GM23338 (cell line): Measurements from ENCODE around the gene ZNF646. TPM values are rescaled to one million over a fixed set of nuclear protein-coding genes. Genes with fewer than 3 reads are reported as not detected.
A peak's percentile ranks its signal among the peaks of the same experiment; 100 is the strongest.

ENCODE experiments used
- ATAC-seq: fragments of 200-7000 bp; cut with Tn5 transposase; 3 replicates; pipeline ENCODE4 v1.9.1; 2020
- DNase-seq: peaks from one replicate; pipeline ENCODE4 v3.0.0-alpha.2; 2015; ENCODE audit warnings: low spot score
- H2AFZ ChIP-seq: fragments of 200-600 bp; sonication (generic); 2 replicates; pipeline ENCODE4 v1.8.0; 2016; ENCODE audit warnings: antibody characterized with exemption, mild to moderate bottlenecking, moderate library complexity
- H3F3A ChIP-seq: fragments of 200-600 bp; sonication (generic); replicated peaks from 2 replicates; pipeline ENCODE4 v1.8.0; 2017; ENCODE audit warnings: antibody characterized with exemption, mixed run types, low read depth
- H3K27ac ChIP-seq: fragments of 200-600 bp; sonication (generic); 2 replicates; pipeline ENCODE4 v1.6.1; 2016; ENCODE audit warnings: low read depth
- H3K27me3 ChIP-seq: fragments of 200-600 bp; sonication (generic); 2 replicates; pipeline ENCODE4 v1.8.0; 2016; ENCODE audit warnings: mild to moderate bottlenecking, mixed run types, moderate library complexity; ENCODE audit not compliant: insufficient read depth
- H3K36me3 ChIP-seq: fragments of 200-600 bp; sonication (generic); 2 replicates; pipeline ENCODE4 v1.8.0; 2016; ENCODE audit warnings: mild to moderate bottlenecking; ENCODE audit not compliant: insufficient read depth
- H3K4me1 ChIP-seq: fragments of 200-600 bp; sonication (generic); 2 replicates; pipeline ENCODE4 v1.8.0; 2016; ENCODE audit warnings: mild to moderate bottlenecking, moderate library complexity; ENCODE audit not compliant: insufficient read depth
- H3K4me2 ChIP-seq: fragments of 200-600 bp; sonication (generic); 2 replicates; pipeline ENCODE4 v1.7.1; 2017; ENCODE audit warnings: mixed run types
- H3K4me3 ChIP-seq: fragments of 200-600 bp; sonication (generic); 2 replicates; pipeline ENCODE4 v1.6.1; 2016; ENCODE audit warnings: mixed run types
- H3K79me2 ChIP-seq: fragments of 200-600 bp; sonication (generic); replicated peaks from 2 replicates; pipeline ENCODE4 v1.8.0; 2017; ENCODE audit warnings: mild to moderate bottlenecking; ENCODE audit not compliant: insufficient read depth
- H3K9me2 ChIP-seq: fragments of 200-600 bp; sonication (generic); 2 replicates; pipeline ENCODE4 v1.8.0; 2017; ENCODE audit not compliant: insufficient read depth
- H4K20me1 ChIP-seq: fragments of 200-600 bp; sonication (generic); replicated peaks from 2 replicates; pipeline ENCODE4 v1.8.0; 2017; ENCODE audit warnings: mild to moderate bottlenecking; ENCODE audit not compliant: insufficient read depth
- H3K27ac Mint-ChIP-seq: 2 replicates; pipeline ENCODE4 v1.8.0; 2020; ENCODE audit warnings: inconsistent platforms, mild to moderate bottlenecking, moderate library complexity, mixed read lengths
- H3K27me3 Mint-ChIP-seq: 3 replicates; pipeline ENCODE4 v1.8.0; 2022; ENCODE audit warnings: low read depth, mild to moderate bottlenecking, moderate library complexity, mixed read lengths, inconsistent platforms; ENCODE audit not compliant: insufficient read depth, poor library complexity
- H3K36me3 Mint-ChIP-seq: 3 replicates; pipeline ENCODE4 v1.8.0; 2021; ENCODE audit warnings: low read depth, mild to moderate bottlenecking, inconsistent platforms, moderate library complexity, mixed read lengths
- H3K4me1 Mint-ChIP-seq: 3 replicates; pipeline ENCODE4 v1.8.0; 2020; ENCODE audit warnings: mild to moderate bottlenecking, inconsistent platforms, mixed read lengths
- H3K4me3 Mint-ChIP-seq: 3 replicates; pipeline ENCODE4 v1.8.0; 2021; ENCODE audit warnings: moderate library complexity, mild to moderate bottlenecking, inconsistent platforms, mixed read lengths
- H3K9me3 Mint-ChIP-seq: 3 replicates; pipeline ENCODE4 v1.8.0; 2020; ENCODE audit warnings: moderate library complexity, mild to moderate bottlenecking, inconsistent platforms, mixed read lengths
- CREB1 ChIP-seq: fragments of 250-450 bp; sonication (Bioruptor Pico); IDR thresholded peaks from 2 replicates; pipeline ENCODE4 v1.5.0; 2020; ENCODE audit warnings: low read depth, mild to moderate bottlenecking, moderate library complexity
- CTCF ChIP-seq, 2 experiments: fragments of 200-600 bp in 1 of 2; sonication (generic) in 1 of 2; conservative IDR thresholded peaks; 2 replicates each; pipeline versions ENCODE4 v1.5.1 to v1.6.1; 2016 to 2017; ENCODE audit warnings: antibody characterized with exemption in 2 of 2, low read depth in 2 of 2, mild to moderate bottlenecking in 2 of 2, moderate library complexity in 1 of 2
- POLR2AphosphoS5 ChIP-seq: IDR thresholded peaks from 2 replicates; pipeline ENCODE4 v1.6.1; 2016; ENCODE audit warnings: antibody characterized with exemption, low read depth
- STAT1 ChIP-seq: IDR thresholded peaks from one replicate; pipeline ENCODE4 v1.6.1; 2016; ENCODE audit warnings: antibody characterized with exemption; ENCODE audit not compliant: unreplicated experiment
- ZNF331 ChIP-seq: fragments of 250-450 bp; sonication (Bioruptor Pico); IDR thresholded peaks from 2 replicates; pipeline ENCODE4 v1.5.0; 2020; ENCODE audit warnings: low read depth, mild to moderate bottlenecking, moderate library complexity
- polyA plus RNA-seq: library from polyadenylated mRNA; unstranded; fragments of >200 nt; fragmentation: Nextera tagmentation; extraction: Ambion mirVana; gene quantifications from 2 replicates; pipeline ENCODE4 v1.2.1, GENCODE V29; 2016
- total RNA-seq: library from RNA; depleted of rRNA; stranded (reverse); fragments of >200 nt; shearing (Covaris generic); gene quantifications from 2 replicates; pipeline ENCODE4 v1.2.3, GENCODE V29; 2014
- TF ChIP-seq, protein P1 (sequence below): IDR thresholded peaks from 2 replicates; pipeline ENCODE4 v1.6.1; 2016; ENCODE audit warnings: antibody characterized with exemption

The ZNF646 gene
- total and polyA plus RNA-seq, 2 experiments from 2014 or later = 6.3 to 29.3 TPM

DNA sequence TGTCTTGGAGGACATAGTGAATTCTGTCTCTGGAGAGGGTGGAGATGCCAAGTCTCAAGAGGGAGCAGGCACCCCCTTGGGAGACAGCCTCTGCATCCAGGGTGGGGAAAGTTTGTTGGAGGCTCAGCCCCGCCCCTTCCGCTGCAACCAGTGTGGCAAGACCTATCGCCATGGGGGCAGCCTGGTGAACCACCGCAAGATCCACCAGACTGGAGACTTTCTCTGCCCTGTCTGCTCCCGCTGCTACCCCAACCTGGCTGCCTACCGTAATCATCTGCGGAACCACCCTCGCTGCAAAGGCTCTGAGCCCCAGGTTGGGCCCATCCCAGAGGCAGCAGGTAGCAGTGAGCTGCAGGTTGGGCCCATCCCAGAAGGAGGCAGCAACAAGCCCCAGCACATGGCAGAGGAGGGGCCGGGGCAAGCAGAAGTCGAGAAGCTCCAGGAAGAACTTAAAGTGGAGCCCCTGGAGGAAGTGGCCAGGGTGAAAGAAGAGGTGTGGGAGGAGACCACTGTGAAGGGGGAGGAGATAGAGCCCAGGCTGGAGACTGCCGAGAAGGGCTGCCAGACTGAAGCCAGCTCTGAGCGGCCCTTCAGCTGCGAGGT lies 5.2 kb downstream of the ZNF646 start:
- no peaks in the 10 kb centered on the region; the same call in 1 of the 2 replicates for H4K20me1 ChIP-seq

GRCh38 chr16:31080035-31080629 lies 5.9 kb downstream of the ZNF646 start:
- no peak overlapping the region for H2AFZ ChIP-seq
- H3K36me3 ChIP-seq = peaks cover 7% of the 10 kb centered on the region; the same call in 1 of the 2 replicates
- H3K79me2 ChIP-seq = peaks cover 17% of the 10 kb centered on the region
- H3K4me1 Mint-ChIP-seq = peaks cover under 1% of the 10 kb centered on the region; the same call in 1 of the 3 replicates
- no peak overlapping the region for H3K27ac ChIP-seq
- H3K4me3 ChIP-seq = no peak overlapping the region
- no peak overlapping the region for H3K27ac Mint-ChIP-seq
- no peaks in the 10 kb centered on the region for H3K9me2 ChIP-seq
- no peaks in the 10 kb centered on the region for H3F3A ChIP-seq
- no peak overlapping the region for H3K4me3 Mint-ChIP-seq
- ATAC-seq = no peak
- peaks cover under 1% of the 10 kb centered on the region; the same call in 1 of the 2 replicates for H3K4me1 ChIP-seq
- no peaks in the 10 kb centered on the region for H3K9me3 Mint-ChIP-seq
- no peaks in the 10 kb centered on the region; the same call in 1 of the 2 replicates for H4K20me1 ChIP-seq
- peak; percentile 18 for DNase-seq
- peaks cover 56% of the 10 kb centered on the region for H3K36me3 Mint-ChIP-seq
- H3K4me2 ChIP-seq = no peak overlapping the region
- TF ChIP-seq CREB1 (no peak), STAT1 (no peak), CTCF (conservative IDR thresholded peaks at IDR 0.05; ENCODE audit: low read depth in 2 of 2) (0 out of 4 replicates have a peak, but pooled peaks of 1 of the 2 experiments have one; percentile 1)
- TF ChIP-seq, protein P1, sequence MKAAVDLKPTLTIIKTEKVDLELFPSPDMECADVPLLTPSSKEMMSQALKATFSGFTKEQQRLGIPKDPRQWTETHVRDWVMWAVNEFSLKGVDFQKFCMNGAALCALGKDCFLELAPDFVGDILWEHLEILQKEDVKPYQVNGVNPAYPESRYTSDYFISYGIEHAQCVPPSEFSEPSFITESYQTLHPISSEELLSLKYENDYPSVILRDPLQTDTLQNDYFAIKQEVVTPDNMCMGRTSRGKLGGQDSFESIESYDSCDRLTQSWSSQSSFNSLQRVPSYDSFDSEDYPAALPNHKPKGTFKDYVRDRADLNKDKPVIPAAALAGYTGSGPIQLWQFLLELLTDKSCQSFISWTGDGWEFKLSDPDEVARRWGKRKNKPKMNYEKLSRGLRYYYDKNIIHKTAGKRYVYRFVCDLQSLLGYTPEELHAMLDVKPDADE = no peak
- peaks cover 8% of the 10 kb centered on the region for H3K27me3 Mint-ChIP-seq
- H3K27me3 ChIP-seq = no peaks in the 10 kb centered on the region

More for the DNA sequence above, 5.2 kb downstream of the ZNF646 start:
- Mint-ChIP-seq H3K27me3 (peaks cover 11% of the 10 kb centered on the region), H3K36me3 (peaks cover 56% of the 10 kb centered on the region), H3K4me1 (peaks cover 7% of the 10 kb centered on the region), H3K4me3 (no peak overlapping the region), H3K9me3 (no peaks in the 10 kb centered on the region), H3K27ac (no peak overlapping the region)
- no peak overlapping the region for H3K4me2 ChIP-seq
- no peak for DNase-seq
- H3K36me3 ChIP-seq = peaks cover 7% of the 10 kb centered on the region; the same call in 1 of the 2 replicates
- peaks cover 20% of the 10 kb centered on the region for H3K79me2 ChIP-seq
- TF ChIP-seq CREB1 (no peak), ZNF331 (CRISPR knock-in tag) (no peak), POLR2AphosphoS5 (no peak), CTCF (conservative IDR thresholded peaks at IDR 0.05; ENCODE audit: low read depth in 2 of 2) (peak in 1 of 2 experiments; percentile 28; a peak in 1 of 4 replicates)
- H2AFZ ChIP-seq = no peak overlapping the region
- H3K27me3 ChIP-seq = no peaks in the 10 kb centered on the region
- H3F3A ChIP-seq = no peaks in the 10 kb centered on the region
- ATAC-seq = peak; percentile 9; the same call in 1 of the 3 replicates
- H3K27ac ChIP-seq = no peak overlapping the region
- H3K4me3 ChIP-seq = no peak overlapping the region
- peaks cover 4% of the 10 kb centered on the region; the same call in 1 of the 2 replicates for H3K4me1 ChIP-seq
- H3K9me2 ChIP-seq = no peaks in the 10 kb centered on the region
